Hepatocyte (in vitro differentiated cells): ENCODE measurements around the gene KLHDC8A.

Experiments
- CTCF ChIP-seq: fragments of 200-600 bp; sonication (generic); IDR thresholded peaks from 2 replicates; pipeline ENCODE4 v1.5.1; 2016; ENCODE audit warnings: antibody characterized with exemption, mild to moderate bottlenecking; ENCODE audit not compliant: poor library complexity
- EZH2 ChIP-seq: fragments of 200-600 bp; sonication (generic); IDR thresholded peaks from 2 replicates; pipeline ENCODE4 v1.6.1; 2016; ENCODE audit warnings: antibody characterized with exemption, mild to moderate bottlenecking, borderline replicate concordance

- peak; percentile 74 for TF ChIP-seq CTCF
- TF ChIP-seq EZH2: no peak
These were observed 31.3 kb downstream of the KLHDC8A start for GRCh38 chr1:205325334-205325884.
